Activated T-helper 1 cell treated with anti-CD3 and anti-CD28 coated beads, Interleukin-2, amount 50 U/mL, for 16 hours (primary cell): ENCODE results near the gene DLGAP4.

Experiments used
- DNase-seq, 2 donors: peaks; one replicate each; pipeline ENCODE4 v3.0.0-alpha.2; 2020; ENCODE audit warnings: low read depth in 1 of 2, low spot score in 1 of 2

The DLGAP4 gene

GRCh38 chr20:36399969-36400545 is 93.9 kb downstream of the DLGAP4 start:
- DNase-seq = no peak

DNA sequence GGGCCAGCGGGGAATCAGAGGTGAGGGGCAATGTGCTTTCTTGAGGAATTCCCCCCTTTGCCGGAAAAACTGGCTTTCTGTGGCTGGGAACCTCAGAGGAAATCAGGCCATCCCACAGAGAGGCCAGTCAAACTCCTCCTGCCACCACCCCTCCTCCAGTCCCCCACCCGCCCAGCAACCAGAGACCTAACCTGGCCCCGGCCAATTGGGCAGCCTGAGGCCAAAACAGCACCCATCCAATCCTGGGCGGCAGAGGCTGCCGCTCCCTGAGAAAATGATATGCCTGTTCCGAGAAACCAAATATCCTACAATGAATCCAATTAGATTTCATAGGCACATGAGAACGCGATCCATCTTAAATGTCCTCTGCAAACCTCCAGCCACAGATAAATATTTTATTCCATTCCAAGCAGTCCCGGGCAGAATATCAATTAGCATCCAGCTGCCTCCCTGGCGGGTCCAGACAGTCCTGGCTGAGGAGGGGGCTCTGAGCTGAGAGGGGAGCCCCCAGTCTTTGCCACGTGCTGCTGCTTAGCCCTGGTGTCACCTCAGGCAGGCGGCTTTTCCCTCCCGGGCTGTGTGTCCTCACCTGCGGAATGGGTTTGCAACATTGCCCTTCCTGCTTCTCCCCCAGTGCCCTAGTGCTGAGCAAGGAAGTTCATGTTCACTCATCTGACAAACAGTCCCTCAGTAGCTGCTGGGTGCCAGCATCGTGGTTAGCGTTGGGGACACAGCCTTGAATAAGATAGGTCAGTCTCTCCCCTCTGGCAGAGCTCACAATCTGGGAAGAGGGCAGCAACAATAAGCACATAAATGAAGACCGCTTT is 95.0 kb downstream of the DLGAP4 start:
- no peak for DNase-seq

DNA sequence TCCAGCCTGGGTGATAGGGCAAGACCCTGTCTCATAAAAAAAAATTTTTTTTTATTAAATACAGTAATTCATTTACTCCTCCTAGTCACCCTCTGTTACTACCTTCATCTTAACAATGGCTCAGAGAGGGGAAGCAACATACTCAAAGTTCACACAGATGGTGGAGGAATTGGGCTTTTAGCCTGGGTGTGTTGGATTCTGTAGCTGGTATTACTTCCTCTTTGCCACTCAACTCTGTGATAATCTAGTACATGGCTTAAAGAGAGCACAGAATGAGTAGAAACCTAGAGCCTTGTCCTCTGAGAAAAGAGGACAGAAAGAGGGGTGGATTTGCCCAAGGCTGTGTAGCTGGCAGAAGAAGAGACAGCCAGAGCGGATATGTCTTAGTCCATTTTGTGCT is 96.6 kb downstream of the DLGAP4 start:
- DNase-seq = no peak

DNA sequence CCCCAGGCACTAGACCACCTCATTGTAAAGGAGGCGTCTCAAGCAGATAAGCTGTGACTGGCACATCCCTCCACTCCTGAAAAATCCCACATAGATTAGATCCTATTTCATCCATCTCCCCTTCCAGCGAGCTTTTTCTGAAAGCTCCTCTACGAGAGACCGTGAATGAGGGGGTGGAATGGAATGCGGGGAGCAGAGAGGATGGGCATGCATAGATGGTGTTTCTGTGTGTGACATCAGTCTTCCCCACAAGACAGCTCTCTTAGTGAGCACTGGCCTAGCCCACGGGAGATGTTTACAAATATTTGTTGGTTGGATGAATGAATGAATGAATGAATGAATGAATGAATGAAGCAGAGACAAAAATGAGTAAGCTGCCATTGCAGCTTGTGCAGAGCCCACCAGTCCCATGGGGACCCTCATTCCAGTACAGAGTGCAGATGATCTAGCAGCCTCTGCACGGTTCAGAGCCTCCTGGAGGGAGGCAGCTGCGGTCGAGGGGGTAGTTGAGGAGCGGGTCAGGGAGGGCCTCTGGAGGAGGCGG is 98.4 kb downstream of the DLGAP4 start:
- no peak for DNase-seq

DNA sequence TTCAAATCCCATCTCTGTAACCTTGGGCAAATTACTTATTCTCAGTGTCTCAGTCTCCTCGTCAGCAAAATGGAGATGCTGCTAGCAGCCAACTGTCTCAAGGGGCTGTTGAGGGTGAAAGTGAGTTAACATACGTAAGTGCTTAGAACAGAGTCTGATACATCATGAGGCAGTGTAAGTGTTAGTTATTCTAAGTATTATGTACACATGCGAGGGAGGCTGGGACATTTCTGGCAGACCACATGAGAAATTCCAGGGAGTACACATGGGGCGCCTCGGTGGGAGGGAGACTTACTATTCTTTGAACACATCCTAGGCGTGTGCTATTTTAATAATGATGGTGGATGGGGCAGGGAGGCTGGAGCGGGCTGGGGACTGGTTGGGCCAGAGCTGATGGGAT is 99.1 kb downstream of the DLGAP4 start:
- DNase-seq = no peak

- DNase-seq = no peak
Measured at GRCh38 chr20:36407199-36407733, 101.1 kb downstream of the DLGAP4 start.

GRCh38 chr20:36408219-36408618 is 102.1 kb downstream of the DLGAP4 start:
- no peak for DNase-seq

DNA sequence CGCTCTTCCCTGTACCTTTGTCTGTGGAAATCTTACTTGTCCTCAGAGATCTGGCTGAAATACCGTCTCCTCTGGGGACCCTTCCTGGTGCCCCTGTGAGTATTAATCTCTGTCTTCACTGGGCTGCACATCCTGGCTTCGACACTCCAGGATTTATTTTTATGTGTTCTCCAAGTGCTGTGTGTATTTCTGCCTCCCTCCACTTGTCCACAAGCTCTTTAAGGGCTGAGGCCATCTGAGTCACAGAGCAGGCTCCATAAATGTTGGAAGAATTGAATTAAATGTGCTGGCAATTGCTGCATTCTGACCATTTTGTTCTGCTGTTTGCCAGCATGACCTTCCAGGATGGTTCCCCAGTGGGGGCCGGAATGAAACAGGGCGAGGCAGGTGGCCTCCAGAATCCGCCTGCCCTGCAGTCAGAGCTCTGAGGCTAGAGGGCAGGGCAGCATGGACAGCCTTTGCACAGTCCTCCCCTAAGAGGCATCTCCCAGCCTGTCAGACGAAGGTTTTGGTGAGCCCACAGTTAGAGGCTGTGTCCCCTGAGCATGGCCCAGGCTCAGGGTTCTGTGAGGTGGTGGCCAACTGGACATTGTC is 105.8 kb downstream of the DLGAP4 start:
- no peak for DNase-seq

- DNase-seq = no peak
Measured at GRCh38 chr20:36415475-36416002, 109.4 kb downstream of the DLGAP4 start.

- DNase-seq = no peak
Measured at GRCh38 chr20:36418711-36419110, 112.6 kb downstream of the DLGAP4 start.

DNA sequence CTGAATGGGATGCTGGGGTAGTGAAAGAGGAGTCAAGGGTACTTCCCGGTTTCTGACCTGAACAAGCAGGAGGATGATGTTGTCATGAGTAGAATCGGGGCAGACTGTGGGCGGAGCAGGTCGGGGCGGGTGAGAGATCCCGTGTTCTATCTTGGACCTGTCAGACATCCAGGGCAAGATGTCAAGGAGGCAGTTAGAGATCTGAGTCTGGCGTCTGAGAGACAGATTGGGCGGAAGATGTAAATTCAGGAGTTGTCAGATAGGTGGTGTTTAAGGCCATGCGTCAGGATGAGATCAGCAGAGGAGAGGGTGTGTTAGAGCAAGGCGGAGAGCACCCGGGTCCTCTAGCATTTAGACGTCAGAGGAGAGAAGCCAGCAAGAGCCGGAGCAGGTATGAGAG is 115.5 kb downstream of the DLGAP4 start:
- no peak for DNase-seq

DNA sequence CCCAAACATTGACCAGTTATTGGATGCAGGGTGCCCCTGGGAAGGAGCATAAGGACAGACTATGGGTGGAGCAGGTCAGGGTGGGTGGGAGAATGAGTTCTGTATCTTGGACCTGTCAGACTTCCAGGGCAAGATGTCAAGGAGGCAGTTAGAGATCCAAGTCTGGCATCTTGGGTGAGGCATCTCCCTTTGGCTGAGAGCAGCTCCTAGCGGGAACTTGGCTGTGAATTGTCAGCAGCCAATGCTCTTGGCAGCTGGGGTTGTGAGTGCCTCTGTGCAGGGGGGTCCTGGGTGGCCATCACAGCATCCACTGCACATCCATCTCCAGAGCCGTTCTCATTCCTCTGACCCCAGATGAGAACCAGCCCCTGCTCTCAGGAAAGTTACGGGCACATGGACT is 118.2 kb downstream of the DLGAP4 start:
- no peak for DNase-seq

- no peak for DNase-seq
Measured at GRCh38 chr20:36425166-36425565, 119.0 kb downstream of the DLGAP4 start.

DNA sequence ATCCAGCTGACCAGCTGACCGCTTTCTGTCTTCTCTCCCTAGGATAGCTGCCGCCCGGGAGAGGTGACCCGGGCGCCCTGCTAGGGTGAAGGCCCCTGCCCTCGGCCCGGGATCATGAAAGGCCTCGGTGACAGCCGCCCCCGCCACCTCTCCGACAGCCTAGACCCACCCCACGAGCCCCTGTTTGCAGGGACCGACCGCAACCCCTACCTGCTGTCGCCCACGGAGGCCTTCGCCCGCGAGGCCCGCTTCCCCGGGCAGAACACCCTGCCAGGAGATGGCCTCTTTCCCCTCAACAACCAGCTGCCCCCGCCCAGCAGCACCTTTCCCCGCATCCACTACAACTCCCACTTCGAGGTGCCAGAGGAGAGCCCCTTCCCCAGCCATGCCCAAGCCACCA is 125.5 kb downstream of the DLGAP4 start:
- DNase-seq = no peak

GRCh38 chr20:36432096-36432495 is 126.0 kb downstream of the DLGAP4 start:
- no peak for DNase-seq

GRCh38 chr20:36434383-36434782 is 128.2 kb downstream of the DLGAP4 start:
- DNase-seq = no peak

DNA sequence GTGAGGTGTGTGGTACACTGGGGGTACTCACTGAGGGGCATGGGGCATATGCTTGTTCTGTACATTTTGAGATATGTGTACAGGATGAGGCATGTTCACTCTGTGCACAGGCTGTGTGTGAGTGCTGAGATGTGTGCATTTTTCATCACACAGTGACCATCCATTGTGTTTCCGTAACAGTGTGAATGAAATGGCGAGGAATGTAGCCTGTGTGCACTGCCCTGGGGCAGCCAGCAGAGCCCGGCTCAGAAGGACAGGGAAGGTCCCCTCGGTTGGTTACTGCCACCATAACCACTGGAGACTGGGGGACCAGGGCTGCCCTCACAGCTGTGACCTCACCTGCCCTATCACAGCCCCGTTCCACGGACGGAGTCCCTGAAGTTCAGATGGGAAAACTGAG is 129.0 kb downstream of the DLGAP4 start:
- no peak for DNase-seq

GRCh38 chr20:36435592-36436541 is 129.7 kb downstream of the DLGAP4 start:
- DNase-seq = peak; percentile 63 to 70

- DNase-seq = peak; percentile 27 to 32
Measured at GRCh38 chr20:36439040-36439730, 133.0 kb downstream of the DLGAP4 start.

- no peak for DNase-seq
Measured at GRCh38 chr20:36439731-36440072, 133.6 kb downstream of the DLGAP4 start.
